Keratinocyte (primary cell): ENCODE data around the gene MAPT.

Experiments used
- CTCF ChIP-seq, 3 experiments: IDR thresholded peaks in 1 of 3; conservative IDR thresholded peaks in 1 of 3; optimal IDR thresholded peaks in 1 of 3; 2 replicates in 2 of 3; 3 replicates in 1 of 3; pipeline versions ENCODE3 to v1.5.1; 2011; ENCODE audit warnings: low read length in 3 of 3, mild to moderate bottlenecking in 3 of 3, moderate library complexity in 2 of 3, control low read depth in 1 of 3, inconsistent platforms in 1 of 3; ENCODE audit not compliant: insufficient read depth in 2 of 3; ENCODE audit errors: extremely low read depth in 1 of 3
- EZH2 ChIP-seq: IDR thresholded peaks from one replicate; pipeline ENCODE4 v1.6.1; 2012; ENCODE audit warnings: inconsistent platforms, mild to moderate bottlenecking, low read length, moderate library complexity

DNA sequence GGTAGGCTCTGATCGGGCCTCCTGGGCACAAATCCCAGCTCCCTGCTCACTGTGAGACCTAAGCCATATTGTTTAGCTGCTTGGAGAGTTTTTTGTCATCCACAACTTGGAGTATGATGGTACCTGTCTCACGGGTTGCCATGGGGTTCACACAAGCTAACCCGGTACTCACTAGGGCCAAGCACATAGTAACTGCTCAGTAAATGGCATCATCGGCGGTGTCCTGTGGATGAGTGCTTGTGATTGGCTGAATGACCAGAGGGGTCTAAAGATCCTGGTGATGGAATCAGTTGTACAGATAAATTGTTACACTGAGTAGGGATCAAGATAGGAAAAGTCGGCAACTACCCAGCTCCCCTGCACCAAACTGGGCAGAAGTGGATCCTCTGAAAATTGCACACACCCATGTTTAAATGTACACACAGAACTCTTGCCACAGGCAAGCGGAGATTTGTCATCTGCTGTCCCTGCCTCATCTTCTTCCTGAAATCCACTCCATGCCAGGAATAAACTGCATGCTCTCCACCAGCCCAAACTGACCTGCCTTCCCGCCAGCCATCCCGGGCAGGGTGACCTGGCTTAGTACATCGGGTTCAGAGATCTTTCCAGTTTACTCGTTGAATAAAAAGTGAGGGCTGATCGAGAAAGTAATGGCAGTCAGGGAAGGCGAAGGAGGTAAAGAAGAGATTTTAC, 6.5 kb downstream of the MAPT start:
- TF ChIP-seq CTCF (optimal IDR thresholded peaks at IDR 0.05 in 1 of 3, IDR thresholded peaks at IDR 0.05 in 1 of 3, conservative IDR thresholded peaks at IDR 0.05 in 1 of 3; ENCODE audit: extremely low read depth in 1 of 3, insufficient read depth in 2 of 3, low read length in 3 of 3) (no peak), EZH2 (no peak)
